ENCODE measurements around the gene OR1S2.

DNA sequence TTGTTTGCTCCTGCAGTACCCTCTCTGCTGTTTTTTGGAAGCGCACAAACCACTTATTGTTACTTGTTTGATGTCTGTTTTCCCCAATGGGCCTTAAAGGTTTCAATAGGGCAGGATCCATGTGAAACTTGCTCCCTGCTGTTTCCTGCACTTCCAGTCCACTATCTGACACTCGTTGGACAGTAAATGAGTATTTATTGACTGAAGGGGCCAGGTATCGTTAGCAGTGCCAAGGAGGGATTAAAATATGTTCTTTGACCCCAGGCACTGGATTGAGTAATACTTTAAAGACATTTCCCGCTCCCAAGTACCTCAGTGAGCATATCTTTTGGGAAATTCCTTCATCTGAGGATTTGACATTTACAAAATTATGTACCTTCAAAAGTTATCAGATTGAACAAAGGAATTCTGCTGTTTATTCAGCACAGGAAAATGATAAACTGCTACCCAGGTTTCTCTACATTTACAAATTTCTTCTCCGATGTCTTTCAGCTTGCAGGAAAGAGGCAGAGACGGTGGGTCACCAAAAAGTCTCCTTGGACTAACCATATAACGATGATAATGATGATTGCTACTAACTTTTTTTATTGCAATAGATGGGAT lies 38.3 kb downstream of the OR1S2 start:
- no peak for TF ChIP-seq EP300 (conservative IDR thresholded peaks at IDR 0.05; ENCODE audit: poor library complexity, severe bottlenecking)
- TF ChIP-seq, protein P1, sequence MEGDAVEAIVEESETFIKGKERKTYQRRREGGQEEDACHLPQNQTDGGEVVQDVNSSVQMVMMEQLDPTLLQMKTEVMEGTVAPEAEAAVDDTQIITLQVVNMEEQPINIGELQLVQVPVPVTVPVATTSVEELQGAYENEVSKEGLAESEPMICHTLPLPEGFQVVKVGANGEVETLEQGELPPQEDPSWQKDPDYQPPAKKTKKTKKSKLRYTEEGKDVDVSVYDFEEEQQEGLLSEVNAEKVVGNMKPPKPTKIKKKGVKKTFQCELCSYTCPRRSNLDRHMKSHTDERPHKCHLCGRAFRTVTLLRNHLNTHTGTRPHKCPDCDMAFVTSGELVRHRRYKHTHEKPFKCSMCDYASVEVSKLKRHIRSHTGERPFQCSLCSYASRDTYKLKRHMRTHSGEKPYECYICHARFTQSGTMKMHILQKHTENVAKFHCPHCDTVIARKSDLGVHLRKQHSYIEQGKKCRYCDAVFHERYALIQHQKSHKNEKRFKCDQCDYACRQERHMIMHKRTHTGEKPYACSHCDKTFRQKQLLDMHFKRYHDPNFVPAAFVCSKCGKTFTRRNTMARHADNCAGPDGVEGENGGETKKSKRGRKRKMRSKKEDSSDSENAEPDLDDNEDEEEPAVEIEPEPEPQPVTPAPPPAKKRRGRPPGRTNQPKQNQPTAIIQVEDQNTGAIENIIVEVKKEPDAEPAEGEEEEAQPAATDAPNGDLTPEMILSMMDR (IDR thresholded peaks at IDR 0.05; ENCODE audit: poor library complexity, severe bottlenecking), result no peak
- TF ChIP-seq RAD21 (conservative IDR thresholded peaks at IDR 0.05), result no peak
- TF ChIP-seq POLR2AphosphoS5 (IDR thresholded peaks at IDR 0.05), result no peak
- TF ChIP-seq EZH2 (IDR thresholded peaks at IDR 0.05; ENCODE audit: borderline replicate concordance, insufficient read depth, low read length, poor library complexity, severe bottlenecking), result no peak
